Neuronal stem cell (in vitro differentiated cells): ENCODE measurements around the gene KLHL1.

Experiments used
- DNase-seq: peaks from one replicate; pipeline ENCODE4 v3.0.0-alpha.2; 2013; ENCODE audit warnings: low spot score
- H2AFZ ChIP-seq: one replicate; pipeline ENCODE4 v1.6.1; 2013; ENCODE audit warnings: mild to moderate bottlenecking, low read length, inconsistent platforms
- H2AK5ac ChIP-seq: 2 replicates; pipeline ENCODE4 v1.6.1; 2013; ENCODE audit warnings: low read depth, mild to moderate bottlenecking, inconsistent platforms, low read length, moderate library complexity, mixed read lengths
- H2BK120ac ChIP-seq: 2 replicates; pipeline ENCODE4 v1.6.1; 2013; ENCODE audit warnings: low read depth, mild to moderate bottlenecking, inconsistent platforms, low read length, moderate library complexity, mixed read lengths
- H2BK12ac ChIP-seq: one replicate; pipeline ENCODE4 v1.6.1; 2013; ENCODE audit warnings: low read length, inconsistent platforms
- H2BK15ac ChIP-seq: 2 replicates; pipeline ENCODE4 v1.6.1; 2013; ENCODE audit warnings: mild to moderate bottlenecking, low read length, inconsistent platforms, mixed read lengths
- H2BK5ac ChIP-seq: one replicate; pipeline ENCODE4 v1.6.1; 2013; ENCODE audit warnings: inconsistent platforms, mild to moderate bottlenecking, low read length, moderate library complexity
- H3K14ac ChIP-seq: one replicate; pipeline ENCODE4 v1.6.1; 2013; ENCODE audit warnings: low read length, inconsistent platforms
- H3K18ac ChIP-seq: 2 replicates; pipeline ENCODE4 v1.6.1; 2013; ENCODE audit warnings: low read length, inconsistent platforms
- H3K23ac ChIP-seq: 2 replicates; pipeline ENCODE4 v1.6.1; 2013; ENCODE audit warnings: low read depth, mild to moderate bottlenecking, mixed read lengths, low read length, inconsistent platforms; ENCODE audit not compliant: poor library complexity
- H3K27ac ChIP-seq: replicated peaks from 3 replicates; pipeline ENCODE4 v1.5.1; 2013; ENCODE audit warnings: low read length, inconsistent platforms
- H3K27me3 ChIP-seq, 3 experiments: 2 replicates each; pipeline ENCODE4 v1.6.1; 2013; ENCODE audit warnings: low read length in 3 of 3, mild to moderate bottlenecking in 2 of 3, inconsistent platforms in 1 of 3, low read depth in 1 of 3, mixed read lengths in 1 of 3, moderate library complexity in 1 of 3; ENCODE audit not compliant: control insufficient read depth in 3 of 3, insufficient read depth in 3 of 3
- H3K36me3 ChIP-seq, 2 donors: replicated peaks in 1 of 2; 2 replicates each; pipeline ENCODE4 v1.6.1; 2013; ENCODE audit warnings: low read length in 2 of 2; ENCODE audit not compliant: control insufficient read depth in 2 of 2, insufficient read depth in 2 of 2
- H3K4ac ChIP-seq: 2 replicates; pipeline ENCODE4 v1.6.1; 2013; ENCODE audit warnings: inconsistent platforms, mild to moderate bottlenecking, low read length, moderate library complexity
- H3K4me1 ChIP-seq, 2 donors: 1 replicate in 1 of 2; 2 replicates in 1 of 2; pipeline ENCODE4 v1.6.1; 2013; ENCODE audit warnings: low read length in 2 of 2, low read depth in 1 of 2; ENCODE audit not compliant: control insufficient read depth in 2 of 2, insufficient read depth in 1 of 2
- H3K4me2 ChIP-seq: one replicate; pipeline ENCODE4 v1.6.1; 2013; ENCODE audit warnings: mild to moderate bottlenecking, low read length, inconsistent platforms; ENCODE audit not compliant: insufficient read depth, poor library complexity, severe bottlenecking
- H3K4me3 ChIP-seq, 2 donors: 2 replicates each; pipeline ENCODE4 v1.5.1; 2013; ENCODE audit warnings: low read length in 2 of 2, mild to moderate bottlenecking in 2 of 2, inconsistent platforms in 1 of 2, moderate library complexity in 1 of 2
- H3K79me1 ChIP-seq: one replicate; pipeline ENCODE4 v1.6.1; 2013; ENCODE audit warnings: low read depth, mild to moderate bottlenecking, inconsistent platforms, low read length, moderate library complexity
- H3K9ac ChIP-seq: one replicate; pipeline ENCODE4 v1.6.1; 2013; ENCODE audit warnings: mild to moderate bottlenecking, low read depth, low read length, inconsistent platforms; ENCODE audit not compliant: poor library complexity
- H3K9me3 ChIP-seq, 2 donors: replicated peaks in 1 of 2; 2 replicates each; pipeline versions ENCODE3 to v1.6.1; 2013; ENCODE audit warnings: low read length in 2 of 2, mild to moderate bottlenecking in 2 of 2, inconsistent platforms in 1 of 2, low read depth in 1 of 2, mixed read lengths in 1 of 2, moderate library complexity in 1 of 2; ENCODE audit not compliant: control insufficient read depth in 2 of 2, insufficient read depth in 1 of 2
- H4K8ac ChIP-seq: one replicate; pipeline ENCODE4 v1.6.1; 2013; ENCODE audit warnings: low read depth, mild to moderate bottlenecking, inconsistent platforms, low read length, moderate library complexity
- H4K91ac ChIP-seq: one replicate; pipeline ENCODE4 v1.6.1; 2013; ENCODE audit warnings: low read length, low read depth, mild to moderate bottlenecking, inconsistent platforms; ENCODE audit not compliant: poor library complexity
- WGBS, 2 donors: extraction: QIAGEN DNeasy Blood & Tissue Kit; methylation state at CpG; one replicate each; pipeline ENCODE4 v1.1.7; 2013; ENCODE audit warnings: missing lambda C conversion rate in 2 of 2, mixed read lengths in 1 of 2; ENCODE audit not compliant: insufficient read length in 2 of 2, insufficient replicate concordance in 1 of 2; ENCODE audit errors: extremely low coverage in 2 of 2; 5-methylcytosine and 5-hydroxymethylcytosine counted together

Gene KLHL1

GRCh38 chr13:69706807-69707206 lies 401.4 kb downstream of the KLHL1 start:
- Histone ChIP-seq H3K27ac (no peak overlapping the region), H2BK5ac (no peak overlapping the region), H2AFZ (peak overlapping the region; percentile 49), H3K4me3 (no peak overlapping the region), H3K4me1 (no peaks in the 10 kb centered on the region), H3K4me2 (no peak overlapping the region), H2BK12ac (no peak overlapping the region), H3K14ac (no peak overlapping the region), H2BK15ac (no peak overlapping the region), H4K8ac (no peak overlapping the region), H3K23ac (no peak overlapping the region), H3K9ac (no peak overlapping the region), H4K91ac (no peak overlapping the region), H3K79me1 (no peaks in the 10 kb centered on the region), H3K27me3 (no peaks in the 10 kb centered on the region), H2BK120ac (no peak overlapping the region), H3K18ac (no peak overlapping the region), H3K36me3 (no peaks in the 10 kb centered on the region), H2AK5ac (no peak overlapping the region), H3K9me3 (no peaks in the 10 kb centered on the region), H3K4ac (no peak overlapping the region)
- no peak for DNase-seq

GRCh38 chr13:69704311-69704710 lies 403.9 kb downstream of the KLHL1 start:
- H3K4me3 ChIP-seq: no peak overlapping the region
- no peak overlapping the region for H2AFZ ChIP-seq
- H3K4me1 ChIP-seq: no peaks in the 10 kb centered on the region
- H3K9ac ChIP-seq: no peak overlapping the region
- H2BK15ac ChIP-seq: no peak overlapping the region
- H2BK120ac ChIP-seq: no peak overlapping the region
- no peak overlapping the region for H3K14ac ChIP-seq
- H4K8ac ChIP-seq: no peak overlapping the region
- H3K18ac ChIP-seq: no peak overlapping the region
- no peak overlapping the region for H3K23ac ChIP-seq
- H4K91ac ChIP-seq: no peak overlapping the region
- H3K79me1 ChIP-seq: no peaks in the 10 kb centered on the region
- H3K36me3 ChIP-seq: no peaks in the 10 kb centered on the region
- no peak overlapping the region for H3K4ac ChIP-seq
- no peaks in the 10 kb centered on the region for H3K9me3 ChIP-seq
- no peak for DNase-seq
- H3K27me3 ChIP-seq: no peaks in the 10 kb centered on the region
- H2AK5ac ChIP-seq: no peak overlapping the region
- H2BK12ac ChIP-seq: no peak overlapping the region
- H2BK5ac ChIP-seq: no peak overlapping the region
- no peak overlapping the region for H3K4me2 ChIP-seq
- no peak overlapping the region for H3K27ac ChIP-seq
- WGBS, 2 donors: no CpG with 5 or more reads among the region's 1 CpG

DNA sequence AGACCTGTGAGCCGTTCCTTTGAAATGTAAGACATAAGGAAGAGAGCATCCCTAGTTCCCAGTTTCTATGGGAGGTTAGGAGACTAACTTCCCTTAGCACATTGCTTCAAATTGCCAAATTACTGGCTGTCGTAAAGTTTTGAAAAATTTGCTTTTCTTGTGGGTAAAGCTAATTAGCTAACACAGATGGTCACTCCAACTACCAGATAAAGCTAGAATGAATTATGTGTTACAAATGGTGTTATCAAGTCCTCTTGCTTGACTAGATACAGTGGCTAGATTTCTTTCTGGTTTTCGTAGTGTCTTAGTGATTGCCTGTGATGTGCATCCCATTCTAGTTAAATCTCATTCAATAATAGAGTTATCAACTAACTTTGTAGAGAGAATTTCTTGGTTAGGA lies 417.3 kb downstream of the KLHL1 start:
- Histone ChIP-seq H3K4me3 (no peak overlapping the region), H2AFZ (no peak overlapping the region), H3K9ac (no peak overlapping the region), H3K4me1 (peaks cover 2 to 3% of the 10 kb centered on the region in 2 donors), H3K18ac (no peak overlapping the region), H3K27ac (no peak overlapping the region), H2AK5ac (no peak overlapping the region), H2BK5ac (no peak overlapping the region), H3K36me3 (no peaks in the 10 kb centered on the region), H2BK15ac (no peak overlapping the region), H2BK120ac (no peak overlapping the region), H2BK12ac (no peak overlapping the region), H3K4ac (no peak overlapping the region), H3K14ac (no peak overlapping the region), H3K27me3 (no peaks in the 10 kb centered on the region), H3K79me1 (no peaks in the 10 kb centered on the region), H3K23ac (no peak overlapping the region), H4K8ac (no peak overlapping the region), H4K91ac (no peak overlapping the region), H3K4me2 (no peak overlapping the region), H3K9me3 (no peaks in the 10 kb centered on the region)
- DNase-seq: no peak
- no CpG with 5 or more reads among the region's 3 CpGs for WGBS, 2 donors

DNA sequence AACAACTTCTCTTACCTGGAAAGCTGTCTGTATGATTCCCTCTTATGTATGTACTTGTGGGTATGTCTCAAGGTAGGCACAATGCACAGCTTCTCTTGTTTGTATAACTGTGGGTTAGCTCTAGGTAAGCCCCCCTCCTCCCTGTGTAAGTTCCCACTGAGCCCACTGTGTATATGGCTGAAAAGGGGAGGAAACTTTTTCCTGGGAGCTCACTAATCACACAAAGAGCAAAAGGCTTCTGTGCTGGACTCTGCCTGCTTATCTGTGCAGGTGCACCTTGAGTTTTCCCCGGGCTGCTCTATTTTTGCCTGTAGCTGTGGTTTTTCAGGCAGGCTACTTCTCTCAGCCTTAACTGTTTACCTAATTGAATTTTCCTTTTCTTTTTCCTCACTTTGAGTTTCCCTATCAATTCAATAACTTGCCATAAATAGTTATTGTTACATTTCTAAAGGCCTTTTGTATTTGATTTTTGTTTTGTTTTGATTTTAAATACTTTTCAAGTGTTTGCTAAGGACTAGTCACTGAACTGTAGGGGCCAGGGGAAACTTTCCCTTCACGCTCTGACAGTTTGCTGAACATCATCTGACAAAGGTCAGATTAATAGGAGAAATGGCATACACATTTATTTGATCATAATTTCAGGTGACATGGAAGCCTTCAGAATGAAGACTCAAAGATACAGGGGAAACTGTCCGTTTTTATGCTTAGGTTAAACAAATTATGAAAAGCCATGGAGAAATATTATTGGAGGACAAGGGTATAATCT lies 424.1 kb downstream of the KLHL1 start:
- no CpG with 5 or more reads among the region's 3 CpGs for WGBS, 2 donors
- Histone ChIP-seq H3K23ac (no peak overlapping the region), H4K8ac (no peak overlapping the region), H2BK5ac (no peak overlapping the region), H3K9me3 (no peaks in the 10 kb centered on the region), H3K18ac (no peak overlapping the region), H2AK5ac (no peak overlapping the region), H3K4ac (no peak overlapping the region), H3K79me1 (no peaks in the 10 kb centered on the region), H3K14ac (no peak overlapping the region), H3K27ac (no peak overlapping the region), H3K4me1 (peaks cover 2 to 18% of the 10 kb centered on the region in 2 donors), H2BK15ac (no peak overlapping the region), H3K4me2 (no peak overlapping the region), H3K36me3 (no peaks in the 10 kb centered on the region), H2BK120ac (no peak overlapping the region), H4K91ac (no peak overlapping the region), H3K4me3 (no peak overlapping the region), H2BK12ac (no peak overlapping the region), H3K27me3 (no peaks in the 10 kb centered on the region), H3K9ac (no peak overlapping the region), H2AFZ (peak overlapping the region; percentile 31)
- no peak for DNase-seq
